Eye (tissue), 1 donor: Measurements from ENCODE around the gene ACTN1.
"Not testable (repeated sequence)": the region's sequence is repeated elsewhere in the genome, so short reads cannot be mapped to it uniquely, and the experiment has no call there.

Source experiments
- DNase-seq: peaks from one replicate; pipeline ENCODE4 v3.0.0-alpha.2; 2015

ACTN1 gene

GRCh38 chr14:68986225-68986624 lies 7.1 kb upstream of the ACTN1 start:
- DNase-seq, result no peak

- no peak for DNase-seq
Observed at GRCh38 chr14:68984686-68985085, 5.6 kb upstream of the ACTN1 start.

- DNase-seq, result no peak
Observed at GRCh38 chr14:68983191-68983590, 4.1 kb upstream of the ACTN1 start.

- no peak for DNase-seq
Observed at GRCh38 chr14:68982581-68982980, 3.5 kb upstream of the ACTN1 start.

GRCh38 chr14:68981539-68981976 lies 2.5 kb upstream of the ACTN1 start:
- DNase-seq, result no peak

- no peak for DNase-seq
Observed at GRCh38 chr14:68981139-68981538, 2.0 kb upstream of the ACTN1 start.

GRCh38 chr14:68979722-68980451 lies 785 bp upstream of the ACTN1 start:
- DNase-seq, result peak; percentile 52

GRCh38 chr14:68978172-68978911 lies 760 bp downstream of the ACTN1 start:
- peak; percentile 80 for DNase-seq

- DNase-seq, result no peak
Observed at GRCh38 chr14:68977718-68978171, 1.4 kb downstream of the ACTN1 start.

GRCh38 chr14:68977180-68977717 lies 1.9 kb downstream of the ACTN1 start:
- DNase-seq, result peak; percentile 68

GRCh38 chr14:68976160-68977067 lies 2.7 kb downstream of the ACTN1 start:
- DNase-seq, result peak; percentile 29

GRCh38 chr14:68975667-68976066 lies 3.4 kb downstream of the ACTN1 start:
- no peak for DNase-seq

GRCh38 chr14:68974759-68975347 lies 4.2 kb downstream of the ACTN1 start:
- no peak for DNase-seq

GRCh38 chr14:68973639-68974038 lies 5.5 kb downstream of the ACTN1 start:
- no peak for DNase-seq

- DNase-seq, result not testable (repeated sequence)
Observed at GRCh38 chr14:68973219-68973565, 5.9 kb downstream of the ACTN1 start.

- no peak for DNase-seq
Observed at GRCh38 chr14:68972507-68973218, 6.4 kb downstream of the ACTN1 start.

GRCh38 chr14:68971411-68972035 lies 7.6 kb downstream of the ACTN1 start:
- no peak for DNase-seq

GRCh38 chr14:68970736-68971135 lies 8.4 kb downstream of the ACTN1 start:
- no peak for DNase-seq

GRCh38 chr14:68970038-68970612 lies 9.0 kb downstream of the ACTN1 start:
- peak; percentile 25 for DNase-seq

GRCh38 chr14:68969278-68970033 lies 9.6 kb downstream of the ACTN1 start:
- DNase-seq, result peak; percentile 19
